SK-N-MC (cell line): ENCODE results near the gene GCKR.
"Not testable (repeated sequence)": the region's sequence is repeated elsewhere in the genome, so short reads cannot be mapped to it uniquely, and the experiment has no call there.

Experiments used
- DNase-seq: peaks from one replicate; pipeline ENCODE4 v3.0.0-alpha.2; 2011; ENCODE audit warnings: low read depth, low spot score
- H3K27ac ChIP-seq: fragments of 200-600 bp; sonication (generic); 2 replicates; pipeline ENCODE4 v1.5.1; 2016; ENCODE audit warnings: mixed run types
- H3K36me3 ChIP-seq: fragments of 200-600 bp; sonication (generic); 2 replicates; pipeline ENCODE4 v1.6.1; 2017; ENCODE audit warnings: antibody characterized with exemption, low read length, mixed read lengths; ENCODE audit not compliant: insufficient read depth
- H3K4me3 ChIP-seq: fragments of 200-600 bp; sonication (generic); 2 replicates; pipeline ENCODE4 v1.5.1; 2016
- H3K9ac ChIP-seq: fragments of 200-600 bp; sonication (generic); 2 replicates; pipeline ENCODE4 v1.8.0; 2017; ENCODE audit warnings: mixed run types, mixed read lengths; ENCODE audit not compliant: insufficient read length
- H3K9me3 ChIP-seq: fragments of 200-600 bp; sonication (generic); 2 replicates; pipeline ENCODE4 v1.6.1; 2017; ENCODE audit warnings: low read depth, mild to moderate bottlenecking, antibody characterized with exemption, low read length, moderate library complexity, mixed read lengths
- EZH2 ChIP-seq: fragments of 200-600 bp; sonication (generic); IDR thresholded peaks from one replicate; pipeline ENCODE4 v1.6.1; 2017; ENCODE audit warnings: antibody characterized with exemption
- FOXP2 ChIP-seq: optimal IDR thresholded peaks from 2 replicates; pipeline ENCODE3; 2011; ENCODE audit warnings: mild to moderate bottlenecking, moderate library complexity; ENCODE audit not compliant: insufficient read depth; ENCODE audit errors: extremely low read length, control extremely low read depth
- POLR2AphosphoS5 ChIP-seq: IDR thresholded peaks from 2 replicates; pipeline ENCODE4 v1.6.1; 2012; ENCODE audit warnings: mild to moderate bottlenecking, low read depth, low read length, borderline replicate concordance

Gene GCKR

GRCh38 chr2:27520316-27520715 is 23.7 kb downstream of the GCKR start:
- H3K4me3 ChIP-seq, result no peak overlapping the region
- no peaks in the 10 kb centered on the region for H3K36me3 ChIP-seq
- H3K27ac ChIP-seq, result no peak overlapping the region
- no peak for DNase-seq
- no peaks in the 10 kb centered on the region for H3K9me3 ChIP-seq
- no peak overlapping the region for H3K9ac ChIP-seq
- TF ChIP-seq EZH2, result no peak
- TF ChIP-seq POLR2AphosphoS5, result no peak
- no peak for TF ChIP-seq FOXP2

- TF ChIP-seq POLR2AphosphoS5 (no peak), EZH2 (no peak), FOXP2 (no peak)
- Histone ChIP-seq H3K27ac (no peak overlapping the region), H3K36me3 (no peaks in the 10 kb centered on the region), H3K9me3 (no peaks in the 10 kb centered on the region), H3K4me3 (no peak overlapping the region), H3K9ac (no peak overlapping the region)
- DNase-seq, result no peak
These were observed 25.8 kb downstream of the GCKR start for GRCh38 chr2:27522400-27522945.

- H3K27ac ChIP-seq, result no peak overlapping the region
- DNase-seq, result no peak
- no peaks in the 10 kb centered on the region for H3K36me3 ChIP-seq
- H3K9ac ChIP-seq, result no peak overlapping the region
- H3K4me3 ChIP-seq, result no peak overlapping the region
- H3K9me3 ChIP-seq, result no peaks in the 10 kb centered on the region
- no peak for TF ChIP-seq EZH2
- no peak for TF ChIP-seq FOXP2
- TF ChIP-seq POLR2AphosphoS5, result no peak
These were observed 30.5 kb downstream of the GCKR start for GRCh38 chr2:27527182-27527581.

- TF ChIP-seq EZH2 (no peak), POLR2AphosphoS5 (no peak)
These were observed 35.3 kb downstream of the GCKR start for GRCh38 chr2:27531983-27532382.

GRCh38 chr2:27537287-27537686 is 40.6 kb downstream of the GCKR start:
- Histone ChIP-seq H3K4me3 (no peak overlapping the region), H3K9ac (no peak overlapping the region), H3K36me3 (no peaks in the 10 kb centered on the region), H3K9me3 (no peaks in the 10 kb centered on the region), H3K27ac (no peak overlapping the region)
- TF ChIP-seq FOXP2, result no peak
- TF ChIP-seq EZH2, result no peak
- no peak for TF ChIP-seq POLR2AphosphoS5
- DNase-seq, result no peak

More at GRCh38 chr2:27531983-27532382, 35.3 kb downstream of the GCKR start:
- Histone ChIP-seq H3K4me3 (no peak overlapping the region), H3K9me3 (no peaks in the 10 kb centered on the region), H3K9ac (no peak overlapping the region), H3K36me3 (no peaks in the 10 kb centered on the region), H3K27ac (no peak overlapping the region)
- no peak for DNase-seq

GRCh38 chr2:27538839-27539450 is 42.3 kb downstream of the GCKR start:
- H3K9ac ChIP-seq, H3K9me3 ChIP-seq, H3K36me3 ChIP-seq, H3K27ac ChIP-seq, H3K4me3 ChIP-seq, DNase-seq: not testable (repeated sequence)

GRCh38 chr2:27539649-27540048 is 43.0 kb downstream of the GCKR start:
- H3K4me3 ChIP-seq, H3K9ac ChIP-seq, H3K27ac ChIP-seq, H3K36me3 ChIP-seq, H3K9me3 ChIP-seq, DNase-seq: not testable (repeated sequence)

- no peak overlapping the region for H3K27ac ChIP-seq
- H3K4me3 ChIP-seq, result no peak overlapping the region
- H3K36me3 ChIP-seq, result no peaks in the 10 kb centered on the region
- TF ChIP-seq POLR2AphosphoS5 (no peak), FOXP2 (no peak), EZH2 (no peak)
- no peak overlapping the region for H3K9ac ChIP-seq
- no peaks in the 10 kb centered on the region for H3K9me3 ChIP-seq
- DNase-seq, result no peak
These were observed 47.6 kb downstream of the GCKR start for GRCh38 chr2:27544143-27544821.

GRCh38 chr2:27545348-27546141 is 48.9 kb downstream of the GCKR start:
- TF ChIP-seq POLR2AphosphoS5 (no peak), EZH2 (no peak), FOXP2 (no peak)
- H3K36me3 ChIP-seq, result no peaks in the 10 kb centered on the region
- DNase-seq, result no peak
- H3K4me3 ChIP-seq, result no peak overlapping the region
- no peaks in the 10 kb centered on the region for H3K9me3 ChIP-seq
- H3K27ac ChIP-seq, result no peak overlapping the region
- no peak overlapping the region for H3K9ac ChIP-seq
